ENCODE measurements around the gene DDX24.

DDX24 gene, protein sequence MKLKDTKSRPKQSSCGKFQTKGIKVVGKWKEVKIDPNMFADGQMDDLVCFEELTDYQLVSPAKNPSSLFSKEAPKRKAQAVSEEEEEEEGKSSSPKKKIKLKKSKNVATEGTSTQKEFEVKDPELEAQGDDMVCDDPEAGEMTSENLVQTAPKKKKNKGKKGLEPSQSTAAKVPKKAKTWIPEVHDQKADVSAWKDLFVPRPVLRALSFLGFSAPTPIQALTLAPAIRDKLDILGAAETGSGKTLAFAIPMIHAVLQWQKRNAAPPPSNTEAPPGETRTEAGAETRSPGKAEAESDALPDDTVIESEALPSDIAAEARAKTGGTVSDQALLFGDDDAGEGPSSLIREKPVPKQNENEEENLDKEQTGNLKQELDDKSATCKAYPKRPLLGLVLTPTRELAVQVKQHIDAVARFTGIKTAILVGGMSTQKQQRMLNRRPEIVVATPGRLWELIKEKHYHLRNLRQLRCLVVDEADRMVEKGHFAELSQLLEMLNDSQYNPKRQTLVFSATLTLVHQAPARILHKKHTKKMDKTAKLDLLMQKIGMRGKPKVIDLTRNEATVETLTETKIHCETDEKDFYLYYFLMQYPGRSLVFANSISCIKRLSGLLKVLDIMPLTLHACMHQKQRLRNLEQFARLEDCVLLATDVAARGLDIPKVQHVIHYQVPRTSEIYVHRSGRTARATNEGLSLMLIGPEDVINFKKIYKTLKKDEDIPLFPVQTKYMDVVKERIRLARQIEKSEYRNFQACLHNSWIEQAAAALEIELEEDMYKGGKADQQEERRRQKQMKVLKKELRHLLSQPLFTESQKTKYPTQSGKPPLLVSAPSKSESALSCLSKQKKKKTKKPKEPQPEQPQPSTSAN

GRCh38 chr14:94080621-94081385 lies at the start of gene DDX24, which contains the start of gene IFI27L1:
TSS of gene DDX24 (minus strand) at chr14:94081202. CDS start at chr14:94079742, 1,460 bp downstream.
TSS of gene IFI27L1 (plus strand) at chr14:94081310. CDS start at chr14:94096938, 15,628 bp downstream.
- peak; percentile 93 for DNase-seq

DNA sequence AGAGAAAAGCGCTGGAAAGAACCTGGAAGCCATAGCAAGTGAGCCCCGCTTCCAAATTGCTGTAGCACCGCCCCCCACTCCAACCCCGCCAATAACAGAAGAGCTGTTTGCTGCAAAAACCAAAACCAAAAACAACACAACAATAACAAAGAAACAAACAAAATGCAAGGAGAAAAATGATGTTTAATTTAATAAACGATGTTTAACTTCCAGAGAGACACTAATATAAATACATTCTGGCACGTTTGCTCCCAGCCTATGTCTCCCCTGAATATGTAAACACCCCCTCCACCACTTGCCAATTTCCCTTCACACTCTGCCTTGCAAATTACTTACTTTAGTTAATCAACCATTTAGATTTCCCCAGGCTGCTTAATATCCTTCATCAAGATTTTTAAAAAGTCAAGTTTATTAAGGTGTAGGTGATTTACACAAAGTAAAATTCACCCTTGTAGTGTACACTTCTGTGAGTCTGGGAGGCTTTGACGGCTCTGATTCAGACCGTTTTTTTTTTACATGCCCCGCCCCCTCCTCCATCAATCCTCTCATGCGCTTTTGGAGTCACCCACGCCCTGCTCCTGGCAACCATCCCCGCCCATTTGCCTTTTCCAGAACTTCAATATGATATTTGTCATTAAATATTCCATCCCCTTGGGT lies 48.9 kb upstream of the DDX24 start:
- in situ Hi-C loops (cut with MboI; ENCODE audit: low pct_unique_long_range_greater_than_20kb, low sequenced_read_pairs): no loop called here
- DNase-seq: peak; percentile 46

More at GRCh38 chr14:94080621-94081385, at the start of gene DDX24, which contains the start of gene IFI27L1:
- in situ Hi-C loops (cut with MboI; ENCODE audit: low pct_unique_long_range_greater_than_20kb, low sequenced_read_pairs): no loop called here

DNA sequence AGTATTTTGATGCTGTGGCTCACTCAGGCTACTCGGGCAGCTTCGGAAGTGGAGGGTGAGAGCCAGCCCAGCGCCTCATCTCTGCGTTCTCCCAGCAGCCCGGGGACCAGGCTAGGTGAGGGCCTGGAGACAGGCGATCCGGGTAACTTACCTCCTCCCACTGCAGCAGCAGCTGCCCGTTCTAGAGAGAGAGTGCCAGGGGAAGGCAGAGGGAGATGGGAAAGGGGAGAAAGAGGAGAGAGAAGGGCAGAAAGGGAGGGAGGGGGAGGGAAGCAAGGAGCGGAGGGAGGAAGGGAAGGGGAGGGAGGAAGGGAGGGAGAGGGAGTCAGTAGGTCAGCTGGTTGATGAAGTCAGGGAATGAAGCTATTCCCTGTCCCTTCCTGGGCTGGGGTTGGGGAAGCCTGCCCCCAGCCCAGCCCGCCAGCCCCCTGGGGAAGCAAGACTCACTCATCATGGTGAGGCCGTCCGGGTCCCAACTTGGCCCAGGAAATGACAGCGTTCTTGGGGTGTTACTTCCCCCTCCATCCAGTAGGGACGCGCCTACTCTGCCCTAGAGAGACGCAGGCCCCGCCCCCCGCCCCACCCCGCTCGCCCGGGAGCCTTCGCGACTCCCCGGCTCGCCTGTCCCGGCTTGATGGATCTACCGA lies 48.2 kb upstream of the DDX24 start, which contains the start of gene IFI27L2:
Gene IFI27L2, minus strand, starts transcription at position 494 of the 647 bp plus-strand sequence. Its CDS starts 40 bp downstream, at position 454.
- in situ Hi-C loops (cut with MboI; ENCODE audit: low pct_unique_long_range_greater_than_20kb, low sequenced_read_pairs): no loop called here
- peak; percentile 57 for DNase-seq

DNA sequence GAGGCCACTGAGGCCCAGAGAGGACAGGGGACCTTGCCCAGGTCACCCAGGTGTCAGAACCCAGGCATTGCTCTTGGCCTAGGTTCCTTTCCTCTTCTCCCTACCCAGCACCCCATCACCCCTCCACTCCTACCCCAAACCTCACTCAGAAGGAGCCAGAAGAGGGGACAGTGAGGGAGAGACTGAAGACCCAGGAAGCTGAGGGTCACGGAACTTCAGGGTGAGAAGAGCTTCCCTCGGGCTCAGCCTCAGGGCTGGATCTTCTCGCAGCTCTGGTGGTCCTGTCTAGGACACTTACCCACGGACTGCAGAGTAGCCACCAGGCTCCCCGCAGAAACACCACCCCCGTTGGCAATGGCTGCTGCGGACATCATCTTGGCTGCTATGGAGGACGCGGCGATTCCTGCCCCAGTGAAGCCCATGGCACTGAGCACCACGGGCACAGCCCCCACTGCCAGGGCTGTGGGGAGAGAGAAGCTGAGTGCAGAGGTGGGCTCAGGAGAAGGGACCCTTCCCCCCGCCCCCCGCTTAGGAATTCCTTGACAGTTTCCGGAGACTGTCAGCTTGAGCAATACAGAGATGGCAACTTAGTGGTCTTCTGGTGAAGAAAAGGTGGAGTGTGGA lies 47.3 kb upstream of the DDX24 start:
- in situ Hi-C loops (cut with MboI; ENCODE audit: low pct_unique_long_range_greater_than_20kb, low sequenced_read_pairs): no loop called here

DNA sequence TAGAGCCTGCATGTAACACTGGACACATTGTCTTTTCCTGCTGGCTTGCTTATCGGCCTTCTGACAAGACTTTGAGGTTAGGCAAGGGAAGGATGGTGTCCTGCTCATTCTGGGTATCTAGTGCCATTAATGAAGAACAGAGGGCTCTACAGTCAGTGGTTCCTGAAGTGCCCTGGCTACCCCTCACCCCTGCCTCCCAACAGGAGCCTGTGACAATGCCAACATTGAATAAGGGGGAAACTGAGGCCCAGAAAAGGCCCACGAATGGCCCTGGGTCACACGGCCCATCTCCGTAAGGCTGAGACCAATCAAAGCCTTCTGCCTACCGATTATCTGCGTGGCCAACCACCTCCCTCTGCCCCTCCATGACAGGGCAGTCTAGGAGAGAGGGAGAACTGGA lies 46.3 kb upstream of the DDX24 start:
- no peak for DNase-seq
- in situ Hi-C loops (cut with MboI; ENCODE audit: low pct_unique_long_range_greater_than_20kb, low sequenced_read_pairs): no loop called here

More for the DNA sequence above, 47.3 kb upstream of the DDX24 start:
- DNase-seq: no peak

- no peak for DNase-seq
- in situ Hi-C loops (cut with MboI; ENCODE audit: low pct_unique_long_range_greater_than_20kb, low sequenced_read_pairs): no loop called here
Observed at GRCh38 chr14:94126800-94127199, 45.8 kb upstream of the DDX24 start.

DNA sequence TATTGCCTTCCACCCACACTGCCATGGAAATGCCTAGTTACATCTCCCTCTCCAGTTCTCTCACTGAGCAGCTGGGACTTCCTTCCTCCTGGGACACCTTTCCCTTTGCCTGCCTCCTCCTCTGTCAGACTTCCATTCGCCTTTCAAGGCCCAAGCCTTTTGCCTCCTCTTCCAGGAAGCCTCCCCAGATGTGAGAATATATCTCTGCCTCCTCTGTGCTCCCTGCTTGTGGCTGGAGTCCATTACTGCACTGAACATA lies 45.3 kb upstream of the DDX24 start:
- in situ Hi-C loops (cut with MboI; ENCODE audit: low pct_unique_long_range_greater_than_20kb, low sequenced_read_pairs): no loop called here
- no peak for DNase-seq

DNA sequence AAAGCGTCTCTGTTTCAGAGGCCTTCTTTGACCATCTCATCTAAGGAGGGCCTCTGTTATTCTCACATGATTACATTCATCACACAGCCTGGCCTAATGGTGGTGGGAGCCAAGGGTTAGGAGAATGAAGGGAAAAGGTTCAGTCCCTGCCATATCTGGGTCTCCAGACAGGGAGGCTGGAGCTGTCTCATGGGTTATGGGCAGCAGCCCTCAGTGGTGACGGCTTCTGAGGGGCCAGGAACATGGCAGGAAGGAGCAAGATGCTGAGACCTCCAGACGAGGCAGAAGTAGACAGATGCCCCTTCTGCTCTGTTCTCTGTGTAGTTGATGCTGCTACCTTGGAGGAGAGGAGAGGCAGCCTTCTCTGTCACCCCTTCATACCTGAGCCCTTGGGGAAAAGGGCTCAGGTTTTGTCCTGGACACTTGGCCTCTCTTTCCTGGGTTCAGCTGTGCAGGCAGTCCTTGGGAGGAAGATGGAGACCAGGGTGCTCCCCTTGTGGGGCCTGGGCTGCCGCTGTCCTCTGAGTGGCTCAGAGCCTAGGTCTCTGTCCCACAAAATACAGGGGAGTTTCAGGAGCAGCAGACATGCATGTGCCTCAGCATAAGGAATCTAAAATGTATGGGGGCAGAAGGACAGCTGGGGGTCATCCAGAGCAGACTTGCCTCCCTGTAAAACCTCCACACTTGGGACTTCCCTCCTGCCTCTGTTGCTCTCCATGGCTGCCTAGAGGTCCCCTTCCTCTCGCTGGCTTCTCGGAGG lies 44.8 kb upstream of the DDX24 start:
- no peak for DNase-seq
- in situ Hi-C loops (cut with MboI; ENCODE audit: low pct_unique_long_range_greater_than_20kb, low sequenced_read_pairs): no loop called here

DNA sequence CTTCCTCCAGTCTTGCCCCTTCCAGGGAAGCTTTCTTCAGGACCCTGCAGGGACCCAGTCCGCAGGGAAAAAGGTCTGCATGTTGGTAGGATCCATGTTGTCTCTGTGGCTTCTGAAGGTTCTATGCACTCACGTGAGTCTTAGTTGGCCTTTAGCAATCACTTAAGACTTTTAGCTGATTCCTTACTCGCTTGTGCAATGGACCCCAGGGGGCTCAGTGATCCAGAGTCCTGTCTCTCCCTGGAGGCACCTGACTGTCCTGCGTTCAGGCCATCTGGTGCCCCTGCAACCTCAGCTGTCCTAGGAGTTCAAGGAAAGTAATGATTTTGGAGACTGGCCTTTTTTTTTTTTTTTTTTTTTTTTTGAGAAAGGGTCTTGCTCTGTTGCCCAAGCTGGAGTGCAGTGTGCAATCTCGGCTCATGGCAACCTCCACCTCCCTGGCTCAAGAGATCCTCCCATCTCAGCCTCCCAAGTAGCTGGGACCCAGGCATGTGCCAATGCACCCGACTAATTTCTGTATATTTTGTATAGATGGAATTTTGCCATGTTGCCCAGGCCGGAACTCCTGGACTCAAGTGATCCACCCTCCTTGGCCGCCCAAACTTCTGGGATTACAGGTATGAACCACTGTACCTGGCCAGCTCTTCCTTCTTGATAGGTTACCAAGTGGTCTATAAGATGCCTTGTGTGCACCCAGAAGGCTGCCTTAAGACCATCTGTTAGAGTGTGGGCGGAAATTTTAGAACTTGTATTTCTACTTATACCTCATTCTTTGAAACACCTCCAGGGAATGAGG lies 43.8 kb upstream of the DDX24 start:
- in situ Hi-C loops (cut with MboI; ENCODE audit: low pct_unique_long_range_greater_than_20kb, low sequenced_read_pairs): no loop called here

DNA sequence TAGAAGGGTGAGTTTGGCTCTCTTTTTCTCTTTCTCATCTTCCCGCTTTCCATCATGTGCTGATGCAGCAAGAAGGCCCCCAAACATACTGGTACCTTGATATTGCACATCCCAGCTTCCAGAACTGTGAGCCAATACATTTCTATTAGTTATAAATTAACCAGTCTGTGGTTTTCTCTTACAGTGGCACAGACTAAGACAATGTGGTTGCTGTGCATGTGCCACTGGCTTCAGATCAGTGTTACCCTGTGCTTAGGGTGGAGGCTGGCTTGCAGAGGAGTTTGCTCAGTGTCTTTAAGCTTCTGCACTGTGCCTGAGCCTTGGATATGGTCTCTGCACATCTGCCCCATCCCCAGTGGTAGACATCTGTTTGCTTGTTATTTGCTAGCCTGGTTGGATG lies 42.9 kb upstream of the DDX24 start:
- no peak for DNase-seq
- in situ Hi-C loops (cut with MboI; ENCODE audit: low pct_unique_long_range_greater_than_20kb, low sequenced_read_pairs): no loop called here

More for the DNA sequence above, 43.8 kb upstream of the DDX24 start:
- no peak for DNase-seq

DNA sequence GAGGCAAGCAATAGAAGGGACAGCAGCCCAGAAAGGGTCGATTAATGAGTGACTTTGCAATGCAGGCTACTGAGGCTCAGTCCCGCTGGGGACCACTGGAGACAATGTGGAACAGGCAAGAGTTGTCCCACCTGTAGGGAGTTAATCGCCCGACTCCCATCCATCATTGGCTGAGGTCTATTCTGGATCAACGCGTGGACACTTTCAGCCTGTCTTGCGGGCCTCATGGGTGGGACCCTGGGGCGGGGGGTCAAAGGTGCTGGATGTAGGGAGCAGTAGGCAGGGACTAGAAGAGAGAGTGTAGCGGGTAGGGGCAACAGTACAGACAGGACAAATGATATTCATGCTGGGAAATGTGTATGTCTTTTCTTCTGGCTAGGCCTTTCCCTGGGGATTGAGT lies 42.3 kb upstream of the DDX24 start:
- no peak for DNase-seq
- in situ Hi-C loops (cut with MboI; ENCODE audit: low pct_unique_long_range_greater_than_20kb, low sequenced_read_pairs): no loop called here

GRCh38 chr14:94122438-94122837 lies 41.4 kb upstream of the DDX24 start:
- in situ Hi-C loops (cut with MboI; ENCODE audit: low pct_unique_long_range_greater_than_20kb, low sequenced_read_pairs): no loop called here

DNA sequence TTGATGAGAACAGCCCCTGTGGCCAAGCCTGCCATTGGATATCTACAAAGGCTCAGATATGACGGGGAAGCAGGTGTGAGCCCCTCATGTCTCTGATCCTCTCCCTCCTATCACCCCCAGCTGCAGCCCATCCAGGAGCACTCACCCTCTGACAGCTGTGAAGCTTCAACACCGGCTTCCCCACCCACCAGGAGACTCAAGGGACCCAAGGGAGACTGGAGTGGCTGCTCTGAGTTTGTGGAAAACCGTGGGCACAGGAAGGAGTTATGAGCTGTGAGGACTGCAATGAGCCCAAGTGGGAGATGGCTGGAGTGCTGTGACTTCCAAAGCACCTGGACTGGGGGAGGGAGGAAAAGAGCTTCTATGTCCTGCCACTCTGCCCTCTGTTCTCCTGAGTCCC lies 40.5 kb upstream of the DDX24 start:
- in situ Hi-C loops (cut with MboI; ENCODE audit: low pct_unique_long_range_greater_than_20kb, low sequenced_read_pairs): no loop called here
- no peak for DNase-seq

More at GRCh38 chr14:94122438-94122837, 41.4 kb upstream of the DDX24 start:
- DNase-seq: no peak

DNA sequence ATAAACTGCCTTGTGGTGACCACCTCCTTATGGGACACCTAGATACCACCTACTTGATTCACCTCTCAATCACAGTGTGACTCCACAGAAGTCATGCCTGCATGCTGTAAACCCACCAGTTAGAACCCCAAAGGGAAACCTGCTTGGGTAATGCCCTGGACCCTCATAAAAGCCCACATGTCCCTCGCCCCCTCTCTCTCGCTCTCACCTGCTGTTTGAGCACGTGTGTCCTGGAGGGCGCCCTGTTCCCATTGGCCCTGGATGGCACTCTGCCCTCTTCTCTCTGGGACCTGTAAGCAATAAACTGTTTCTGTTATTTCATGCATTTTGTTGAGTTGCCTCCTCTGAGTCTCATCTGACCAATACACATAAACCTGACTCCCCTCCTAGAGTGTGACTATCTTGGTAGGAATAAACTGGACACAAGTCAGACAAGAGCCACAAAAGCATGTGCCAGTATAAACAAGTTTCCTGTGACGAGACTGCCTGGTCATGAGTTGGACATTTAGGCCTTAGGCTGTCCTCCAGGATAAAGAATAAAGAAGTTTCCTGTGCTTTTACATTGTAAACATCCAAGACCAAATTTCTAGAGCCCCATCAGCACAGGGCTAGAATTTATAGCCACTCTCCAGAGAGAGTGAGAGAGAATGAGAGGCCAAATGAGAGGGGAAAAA lies 39.8 kb upstream of the DDX24 start:
- DNase-seq: no peak
- in situ Hi-C loops (cut with MboI; ENCODE audit: low pct_unique_long_range_greater_than_20kb, low sequenced_read_pairs): no loop called here

- in situ Hi-C loops (cut with MboI; ENCODE audit: low pct_unique_long_range_greater_than_20kb, low sequenced_read_pairs): no loop called here
- no peak for DNase-seq
Observed at GRCh38 chr14:94119071-94119470, 38.1 kb upstream of the DDX24 start.

- in situ Hi-C loops (cut with MboI; ENCODE audit: low pct_unique_long_range_greater_than_20kb, low sequenced_read_pairs): no loop called here
- DNase-seq: no peak
Observed at GRCh38 chr14:94117856-94118255, 36.9 kb upstream of the DDX24 start.

All from KBM-7 (cell line).